OCI-LY1 (cell line): ENCODE measurements around the gene REG4.

Source experiments
- H2AFZ ChIP-seq: fragments of 200-600 bp; sonication (generic), shearing (Covaris generic); 2 replicates; pipeline ENCODE4 v1.6.0; 2014; ENCODE audit warnings: antibody characterized with exemption, mild to moderate bottlenecking, low read length
- H3F3A ChIP-seq: fragments of 200-600 bp; sonication (generic), shearing (Covaris generic); 2 replicates; pipeline ENCODE4 v1.6.0; 2014; ENCODE audit warnings: mild to moderate bottlenecking, antibody characterized with exemption, low read length, moderate library complexity; ENCODE audit not compliant: insufficient read depth
- H3K27ac ChIP-seq: fragments of 200-600 bp; sonication (generic); 2 replicates; pipeline ENCODE4 v1.5.1; 2014; ENCODE audit warnings: low read length, mixed run types, mild to moderate bottlenecking, low read depth; ENCODE audit not compliant: poor library complexity, severe bottlenecking
- H3K27me3 ChIP-seq: fragments of 200-600 bp; sonication (generic); 2 replicates; pipeline ENCODE4 v1.6.0; 2014; ENCODE audit warnings: antibody characterized with exemption, mild to moderate bottlenecking, low read length, moderate library complexity; ENCODE audit not compliant: insufficient read depth
- H3K36me3 ChIP-seq: fragments of 200-600 bp; sonication (generic); 2 replicates; pipeline ENCODE4 v1.6.1; 2014; ENCODE audit warnings: mild to moderate bottlenecking, antibody characterized with exemption, low read length, moderate library complexity, mixed read lengths; ENCODE audit not compliant: insufficient read depth
- H3K4me1 ChIP-seq: fragments of 200-600 bp; sonication (generic); 2 replicates; pipeline ENCODE4 v1.5.1; 2014; ENCODE audit warnings: mild to moderate bottlenecking, low read length, moderate library complexity; ENCODE audit not compliant: insufficient read depth, severe bottlenecking
- H3K4me2 ChIP-seq: fragments of 200-600 bp; sonication (generic), shearing (Covaris generic); 2 replicates; pipeline ENCODE4 v1.6.1; 2014; ENCODE audit warnings: low read length
- H3K4me3 ChIP-seq: fragments of 200-600 bp; sonication (generic); 2 replicates; pipeline ENCODE4 v1.5.1; 2014; ENCODE audit warnings: low read length, low read depth, mild to moderate bottlenecking, mixed read lengths; ENCODE audit not compliant: poor library complexity, severe bottlenecking
- H3K79me2 ChIP-seq: fragments of 200-600 bp; shearing (Covaris generic); 2 replicates; pipeline ENCODE4 v1.6.1; 2016; ENCODE audit warnings: mixed run types, low read length, mixed read lengths; ENCODE audit not compliant: insufficient read depth
- H3K9ac ChIP-seq: fragments of 200-600 bp; sonication (generic), shearing (Covaris generic); 2 replicates; pipeline ENCODE4 v1.6.1; 2014; ENCODE audit warnings: mild to moderate bottlenecking, low read length, mixed read lengths
- H3K9me2 ChIP-seq: fragments of 200-600 bp; sonication (generic), shearing (Covaris generic); 2 replicates; pipeline ENCODE4 v1.6.1; 2014; ENCODE audit warnings: low read depth, mild to moderate bottlenecking, low read length, mixed read lengths
- H3K9me3 ChIP-seq: fragments of 200-600 bp; shearing (Covaris generic); 2 replicates; pipeline ENCODE4 v1.6.1; 2014; ENCODE audit warnings: low read length, mixed read lengths
- H4K20me1 ChIP-seq: fragments of 200-600 bp; sonication (generic), shearing (Covaris generic); 2 replicates; pipeline ENCODE4 v1.6.0; 2016; ENCODE audit warnings: mild to moderate bottlenecking, low read length; ENCODE audit not compliant: insufficient read depth
- EZH2 ChIP-seq: fragments of 200-600 bp; sonication (generic), shearing (Covaris generic); IDR thresholded peaks from 2 replicates; pipeline ENCODE4 v1.8.0; 2017; ENCODE audit warnings: borderline replicate concordance, mixed run types, mild to moderate bottlenecking, antibody characterized with exemption, low read length, moderate library complexity, mixed read lengths
- TF ChIP-seq, protein P1 (sequence below): fragments of 200-600 bp; sonication (generic), shearing (Covaris generic); IDR thresholded peaks from 2 replicates; pipeline ENCODE4 v1.5.1; 2017; ENCODE audit warnings: mild to moderate bottlenecking, antibody characterized with exemption, low read length, moderate library complexity, mixed read lengths

The REG4 gene

DNA sequence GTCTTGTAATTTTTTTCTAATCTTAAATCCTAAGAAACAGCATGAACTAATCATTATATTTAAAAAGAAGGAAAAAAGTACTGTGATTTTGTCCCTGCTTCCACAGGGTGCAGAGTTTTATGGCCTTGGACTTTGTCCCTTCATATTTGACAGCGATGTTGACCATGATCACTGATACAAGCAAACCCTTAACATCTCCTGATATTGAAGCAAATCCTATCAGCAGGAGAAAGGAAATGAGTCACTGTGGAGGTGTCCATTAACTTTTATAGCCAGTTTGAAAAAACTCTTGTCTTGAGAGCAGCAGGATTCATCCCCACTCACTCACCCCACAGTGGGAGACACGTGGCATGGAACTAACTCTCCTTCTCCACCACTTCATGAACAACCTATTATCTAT lies 5.1 kb upstream of the REG4 start:
- H3K4me1 ChIP-seq, result no peaks in the 10 kb centered on the region
- H3K27me3 ChIP-seq, result no peaks in the 10 kb centered on the region
- TF ChIP-seq EZH2, result no peak
- TF ChIP-seq, protein P1, sequence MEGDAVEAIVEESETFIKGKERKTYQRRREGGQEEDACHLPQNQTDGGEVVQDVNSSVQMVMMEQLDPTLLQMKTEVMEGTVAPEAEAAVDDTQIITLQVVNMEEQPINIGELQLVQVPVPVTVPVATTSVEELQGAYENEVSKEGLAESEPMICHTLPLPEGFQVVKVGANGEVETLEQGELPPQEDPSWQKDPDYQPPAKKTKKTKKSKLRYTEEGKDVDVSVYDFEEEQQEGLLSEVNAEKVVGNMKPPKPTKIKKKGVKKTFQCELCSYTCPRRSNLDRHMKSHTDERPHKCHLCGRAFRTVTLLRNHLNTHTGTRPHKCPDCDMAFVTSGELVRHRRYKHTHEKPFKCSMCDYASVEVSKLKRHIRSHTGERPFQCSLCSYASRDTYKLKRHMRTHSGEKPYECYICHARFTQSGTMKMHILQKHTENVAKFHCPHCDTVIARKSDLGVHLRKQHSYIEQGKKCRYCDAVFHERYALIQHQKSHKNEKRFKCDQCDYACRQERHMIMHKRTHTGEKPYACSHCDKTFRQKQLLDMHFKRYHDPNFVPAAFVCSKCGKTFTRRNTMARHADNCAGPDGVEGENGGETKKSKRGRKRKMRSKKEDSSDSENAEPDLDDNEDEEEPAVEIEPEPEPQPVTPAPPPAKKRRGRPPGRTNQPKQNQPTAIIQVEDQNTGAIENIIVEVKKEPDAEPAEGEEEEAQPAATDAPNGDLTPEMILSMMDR, result no peak
- H3K4me2 ChIP-seq, result no peak overlapping the region
- no peak overlapping the region for H2AFZ ChIP-seq
- no peaks in the 10 kb centered on the region for H3K79me2 ChIP-seq
- H3K9ac ChIP-seq, result no peak overlapping the region
- no peak overlapping the region for H3K4me3 ChIP-seq
- H3K36me3 ChIP-seq, result no peaks in the 10 kb centered on the region
- no peak overlapping the region for H3K27ac ChIP-seq
- no peaks in the 10 kb centered on the region for H3F3A ChIP-seq
- H3K9me2 ChIP-seq, result no peaks in the 10 kb centered on the region
- no peaks in the 10 kb centered on the region for H4K20me1 ChIP-seq
- H3K9me3 ChIP-seq, result no peaks in the 10 kb centered on the region

DNA sequence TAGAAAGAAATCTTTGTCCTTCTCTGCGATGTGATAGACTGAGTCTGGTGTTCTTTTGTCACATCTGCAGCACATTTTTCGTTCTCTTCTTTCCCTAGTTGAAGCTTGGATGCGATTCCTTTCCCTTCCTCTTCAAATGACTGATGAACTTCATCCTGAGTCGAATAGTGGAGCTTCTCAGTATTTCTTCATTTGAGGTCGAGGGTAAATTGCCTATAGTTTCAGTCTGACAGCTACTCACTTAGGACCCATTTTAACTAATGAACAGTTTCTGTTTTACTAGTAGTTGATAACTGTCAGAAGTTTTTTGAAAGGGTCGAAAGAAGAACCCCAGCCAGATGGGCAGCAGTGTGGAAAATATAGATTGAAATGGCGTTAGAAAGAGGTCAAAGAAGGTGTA lies 4.7 kb upstream of the REG4 start:
- Histone ChIP-seq H3K4me2 (no peak overlapping the region), H3K27me3 (no peaks in the 10 kb centered on the region), H3K9me3 (no peaks in the 10 kb centered on the region), H2AFZ (no peak overlapping the region), H3K36me3 (no peaks in the 10 kb centered on the region), H3F3A (no peaks in the 10 kb centered on the region), H3K27ac (no peak overlapping the region), H3K4me3 (no peak overlapping the region), H3K9ac (no peak overlapping the region), H3K9me2 (no peaks in the 10 kb centered on the region), H4K20me1 (no peaks in the 10 kb centered on the region), H3K4me1 (no peaks in the 10 kb centered on the region), H3K79me2 (no peaks in the 10 kb centered on the region)
- TF ChIP-seq, protein P1, result no peak

GRCh38 chr1:119815361-119815760 lies 4.1 kb upstream of the REG4 start:
- H3K4me2 ChIP-seq, result no peak overlapping the region
- H4K20me1 ChIP-seq, result no peaks in the 10 kb centered on the region
- H3K79me2 ChIP-seq, result no peaks in the 10 kb centered on the region
- no peaks in the 10 kb centered on the region for H3K4me1 ChIP-seq
- H3K27ac ChIP-seq, result no peak overlapping the region
- TF ChIP-seq, protein P1, result no peak
- TF ChIP-seq EZH2, result no peak
- H3K4me3 ChIP-seq, result no peak overlapping the region
- no peaks in the 10 kb centered on the region for H3K27me3 ChIP-seq
- no peak overlapping the region for H2AFZ ChIP-seq
- no peaks in the 10 kb centered on the region for H3F3A ChIP-seq
- no peak overlapping the region for H3K9ac ChIP-seq
- H3K9me3 ChIP-seq, result no peaks in the 10 kb centered on the region
- H3K9me2 ChIP-seq, result no peaks in the 10 kb centered on the region
- no peaks in the 10 kb centered on the region for H3K36me3 ChIP-seq
